SK-N-SH (cell line): ENCODE measurements around the gene SPATA25. TPM values are rescaled to one million over a fixed set of nuclear protein-coding genes. Genes with fewer than 3 reads are reported as not detected.
A peak's percentile ranks its signal among the peaks of the same experiment; 100 is the strongest.

Experiments
- CTCF ChIA-PET: fragments of 300-600, 350-600 bp; formaldehyde crosslinking; extraction: SDS; loops from one replicate; lab custom pipeline; 2021; lab: Yijun Ruan, JAX
- POLR2A ChIA-PET: fragments of 350-600 bp; sonication (Branson Sonifier 250); formaldehyde crosslinking; extraction: SDS; loops from one replicate; lab custom pipeline; 2020; ENCODE audit warnings: antibody characterized with exemption, inconsistent platforms; lab: Yijun Ruan, JAX
- DNase-seq: peaks from one replicate; pipeline ENCODE4 v3.0.0; 2012
- H2AFZ ChIP-seq: fragments of 200-600 bp; sonication (generic); 2 replicates; pipeline ENCODE4 v1.8.1; 2016; ENCODE audit warnings: antibody characterized with exemption, mild to moderate bottlenecking, low read depth
- H3F3A ChIP-seq: fragments of 200-600 bp; sonication (generic); replicated peaks from 2 replicates; pipeline ENCODE3; 2016; ENCODE audit warnings: antibody characterized with exemption, mild to moderate bottlenecking; ENCODE audit not compliant: insufficient read depth
- H3K27ac ChIP-seq, 2 experiments: fragments of 200-500 bp in 1 of 2; fragments of 200-600 bp in 1 of 2; sonication (Bioruptor generic) in 1 of 2; sonication (generic), shearing (Covaris generic) in 1 of 2; 2 replicates each; pipeline versions ENCODE4 v1.5.1 to v1.6.1; 2014 to 2016; ENCODE audit warnings: low read depth in 2 of 2, inconsistent platforms in 1 of 2, low read length in 1 of 2, mild to moderate bottlenecking in 1 of 2, mixed read lengths in 1 of 2
- H3K27me3 ChIP-seq: fragments of 200-600 bp; sonication (generic), shearing (Covaris generic); 2 replicates; pipeline ENCODE4 v1.6.1; 2016; ENCODE audit warnings: mixed run types; ENCODE audit not compliant: insufficient read depth
- H3K36me3 ChIP-seq, 2 experiments: fragments of 200-500 bp in 1 of 2; fragments of 200-600 bp in 1 of 2; sonication (Bioruptor generic) in 1 of 2; sonication (generic) in 1 of 2; replicated peaks in 1 of 2; 2 replicates each; pipeline versions ENCODE3 to v1.5.1; 2014 to 2016; ENCODE audit warnings: low read length in 1 of 2, mild to moderate bottlenecking in 1 of 2; ENCODE audit not compliant: insufficient read depth in 2 of 2, control insufficient read depth in 1 of 2
- H3K4me1 ChIP-seq, 2 experiments: fragments of 200-500 bp in 1 of 2; fragments of 200-600 bp in 1 of 2; sonication (Bioruptor generic) in 1 of 2; sonication (generic), shearing (Covaris generic) in 1 of 2; 2 replicates each; pipeline versions ENCODE4 v1.5.1 to v1.6.1; 2014 to 2016; ENCODE audit warnings: low read depth in 1 of 2, low read length in 1 of 2, mixed run types in 1 of 2; ENCODE audit not compliant: insufficient read depth in 2 of 2, control insufficient read depth in 1 of 2
- H3K4me2 ChIP-seq: fragments of 200-600 bp; sonication (generic), shearing (Covaris generic); 2 replicates; pipeline ENCODE4 v1.6.1; 2017; ENCODE audit warnings: mixed run types
- H3K4me3 ChIP-seq, 2 experiments: fragments of 200-500 bp in 1 of 2; fragments of 200-600 bp in 1 of 2; sonication (Bioruptor generic) in 1 of 2; sonication (generic), shearing (Covaris generic) in 1 of 2; 2 replicates each; pipeline versions ENCODE4 v1.5.1 to v1.8.1; 2014 to 2016; ENCODE audit warnings: low read depth in 2 of 2, inconsistent platforms in 1 of 2, low read length in 1 of 2, mild to moderate bottlenecking in 1 of 2, mixed read lengths in 1 of 2, moderate library complexity in 1 of 2
- H3K79me2 ChIP-seq: fragments of 200-600 bp; sonication (generic); 2 replicates; pipeline ENCODE4 v1.8.1; 2017; ENCODE audit warnings: mild to moderate bottlenecking; ENCODE audit not compliant: insufficient read depth
- H3K9ac ChIP-seq: fragments of 200-600 bp; sonication (generic); 2 replicates; pipeline ENCODE4 v1.6.1; 2017; ENCODE audit warnings: mixed run types
- H3K9me2 ChIP-seq: fragments of 200-600 bp; sonication (generic); 2 replicates; pipeline ENCODE4 v1.6.1; 2017; ENCODE audit warnings: mixed run types
- H3K9me3 ChIP-seq: fragments of 200-600 bp; sonication (generic); 2 replicates; pipeline ENCODE4 v1.6.1; 2017; ENCODE audit warnings: mixed run types, mild to moderate bottlenecking, moderate library complexity
- H4K20me1 ChIP-seq: fragments of 200-600 bp; sonication (generic); 2 replicates; pipeline ENCODE4 v1.6.1; 2017; ENCODE audit warnings: mild to moderate bottlenecking, mixed run types; ENCODE audit not compliant: insufficient read depth
- CHD2 ChIP-seq: fragments of 150-350 bp; IDR thresholded peaks from 2 replicates; pipeline ENCODE4 v1.6.1; 2018; ENCODE audit warnings: low read length; ENCODE audit not compliant: partially characterized antibody
- EP300 ChIP-seq, 2 experiments: IDR thresholded peaks; 2 replicates each; pipeline versions ENCODE4 v1.4.0 to v1.6.1; 2012; ENCODE audit warnings: borderline replicate concordance in 1 of 2, low read depth in 1 of 2, low read length in 1 of 2
- EZH2phosphoT487 ChIP-seq: fragments of 200-600 bp; sonication (generic); IDR thresholded peaks from 2 replicates; pipeline ENCODE4 v1.6.1; 2017; ENCODE audit warnings: low read depth, mixed run types, mild to moderate bottlenecking, antibody characterized with exemption, moderate library complexity, borderline replicate concordance
- FOSL2 ChIP-seq: IDR thresholded peaks from 2 replicates; pipeline ENCODE4 v1.4.0; 2012; ENCODE audit warnings: low read depth, mild to moderate bottlenecking, moderate library complexity, borderline replicate concordance
- GABPA ChIP-seq: IDR thresholded peaks from 2 replicates; pipeline ENCODE4 v1.4.0; 2012; ENCODE audit warnings: low read depth, mild to moderate bottlenecking
- JUND ChIP-seq: IDR thresholded peaks from 2 replicates; pipeline ENCODE4 v1.4.0; 2012
- MEF2A ChIP-seq: IDR thresholded peaks from 2 replicates; pipeline ENCODE4 v1.4.0; 2012; ENCODE audit warnings: low read depth, borderline replicate concordance
- MXI1 ChIP-seq: IDR thresholded peaks from 2 replicates; pipeline ENCODE4 v1.6.1; 2012; ENCODE audit warnings: mild to moderate bottlenecking, low read depth, low read length, improper control_type of control experiment
- POLR2AphosphoS5 ChIP-seq: IDR thresholded peaks from 2 replicates; pipeline ENCODE4 v1.6.1; 2012; ENCODE audit warnings: low read depth, low read length
- RCOR1 ChIP-seq: fragments of 150-350 bp; IDR thresholded peaks from 2 replicates; pipeline ENCODE4 v1.6.1; 2017; ENCODE audit warnings: antibody characterized with exemption, low read length
- RFX5 ChIP-seq: IDR thresholded peaks from 2 replicates; pipeline ENCODE4 v1.6.1; 2012; ENCODE audit warnings: mild to moderate bottlenecking, improper control_type of control experiment, low read length
- TAF1 ChIP-seq: IDR thresholded peaks from 2 replicates; pipeline ENCODE4 v1.6.1; 2012; ENCODE audit warnings: low read depth, mild to moderate bottlenecking, low read length, moderate library complexity, borderline replicate concordance
- TEAD4 ChIP-seq: IDR thresholded peaks from 2 replicates; pipeline ENCODE4 v1.4.0; 2012; ENCODE audit warnings: mild to moderate bottlenecking, borderline replicate concordance; ENCODE audit not compliant: insufficient read depth
- YY1 ChIP-seq: IDR thresholded peaks from 2 replicates; pipeline ENCODE4 v1.4.0; 2012; ENCODE audit warnings: low read depth, mild to moderate bottlenecking
- WGBS: methylation state at CpG from one replicate; pipeline ENCODE4 v1.1.6; 2017; ENCODE audit warnings: low lambda C conversion rate; 5-methylcytosine and 5-hydroxymethylcytosine counted together
- polyA plus RNA-seq, 3 experiments: library from polyadenylated mRNA; depleted of rRNA; stranded (reverse); fragments of >200 nt; gene quantifications; 2 replicates each; pipeline ENCODE4 v1.2.3, GENCODE V29; 2012
- TF ChIP-seq, protein P1 (sequence below): fragments of 150-350 bp; IDR thresholded peaks from 2 replicates; pipeline ENCODE4 v1.6.1; 2017; ENCODE audit warnings: antibody characterized with exemption, low read length, low read depth, borderline replicate concordance
- TF ChIP-seq, protein P2 (sequence below): IDR thresholded peaks from 2 replicates; pipeline ENCODE4 v1.6.1; 2012; ENCODE audit warnings: mild to moderate bottlenecking, low read depth, low read length, moderate library complexity
- TF ChIP-seq, protein P3 (sequence below): IDR thresholded peaks from 2 replicates; pipeline ENCODE4 v1.4.0; 2012; ENCODE audit warnings: low read depth, borderline replicate concordance

The SPATA25 gene
- polyA plus RNA-seq, 1 of the 3 experiments (the other 2 are of a cell fraction): 1.3 TPM

DNA sequence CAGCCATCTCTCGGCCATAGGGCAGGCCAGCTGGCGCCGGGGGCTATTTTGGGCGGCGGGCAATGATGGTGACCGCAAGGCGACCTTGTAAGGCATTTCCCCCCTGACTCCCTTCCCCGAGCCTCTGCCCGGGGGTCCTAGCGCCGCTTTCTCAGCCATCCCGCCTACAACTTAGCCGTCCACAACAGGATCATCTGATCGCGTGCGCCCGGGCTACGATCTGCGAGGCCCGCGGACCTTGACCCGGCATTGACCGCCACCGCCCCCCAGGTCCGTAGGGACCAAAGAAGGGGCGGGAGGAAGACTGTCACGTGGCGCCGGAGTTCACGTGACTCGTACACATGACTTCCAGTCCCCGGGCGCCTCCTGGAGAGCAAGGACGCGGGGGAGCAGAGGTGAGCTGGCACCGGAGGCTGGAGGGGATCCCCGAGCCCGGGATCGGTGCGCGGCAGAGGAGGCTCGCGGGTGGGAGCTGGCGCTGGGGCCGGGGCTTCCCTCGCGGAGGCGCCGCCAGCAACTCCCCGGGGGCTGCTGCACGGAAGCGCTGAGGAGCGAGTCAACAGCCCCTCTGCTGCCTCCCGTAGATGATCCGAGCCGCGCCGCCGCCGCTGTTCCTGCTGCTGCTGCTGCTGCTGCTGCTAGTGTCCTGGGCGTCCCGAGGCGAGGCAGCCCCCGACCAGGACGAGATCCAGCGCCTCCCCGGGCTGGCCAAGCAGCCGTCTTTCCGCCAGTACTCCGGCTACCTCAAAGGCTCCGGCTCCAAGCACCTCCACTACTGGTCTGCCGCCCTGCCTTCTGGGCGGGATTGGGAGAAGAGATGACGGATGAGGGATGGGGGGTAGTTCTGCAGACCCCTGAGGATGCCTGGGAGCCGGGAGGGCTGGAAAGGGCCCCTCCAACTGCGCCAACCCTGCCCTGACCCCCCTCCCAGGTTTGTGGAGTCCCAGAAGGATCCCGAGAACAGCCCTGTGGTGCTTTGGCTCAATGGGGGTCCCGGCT is 3.9 kb upstream of the SPATA25 start, which contains the start of the genes CTSA and NEURL2 (continued):
- TF ChIP-seq, protein P1, sequence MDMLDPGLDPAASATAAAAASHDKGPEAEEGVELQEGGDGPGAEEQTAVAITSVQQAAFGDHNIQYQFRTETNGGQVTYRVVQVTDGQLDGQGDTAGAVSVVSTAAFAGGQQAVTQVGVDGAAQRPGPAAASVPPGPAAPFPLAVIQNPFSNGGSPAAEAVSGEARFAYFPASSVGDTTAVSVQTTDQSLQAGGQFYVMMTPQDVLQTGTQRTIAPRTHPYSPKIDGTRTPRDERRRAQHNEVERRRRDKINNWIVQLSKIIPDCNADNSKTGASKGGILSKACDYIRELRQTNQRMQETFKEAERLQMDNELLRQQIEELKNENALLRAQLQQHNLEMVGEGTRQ: peak; percentile 98
- TF ChIP-seq RCOR1 (peak; percentile 61; the same call in 1 of the 2 replicates), TEAD4 (no peak), MEF2A (0 out of 2 replicates have a peak, but pooled peaks have one; percentile 9)

DNA sequence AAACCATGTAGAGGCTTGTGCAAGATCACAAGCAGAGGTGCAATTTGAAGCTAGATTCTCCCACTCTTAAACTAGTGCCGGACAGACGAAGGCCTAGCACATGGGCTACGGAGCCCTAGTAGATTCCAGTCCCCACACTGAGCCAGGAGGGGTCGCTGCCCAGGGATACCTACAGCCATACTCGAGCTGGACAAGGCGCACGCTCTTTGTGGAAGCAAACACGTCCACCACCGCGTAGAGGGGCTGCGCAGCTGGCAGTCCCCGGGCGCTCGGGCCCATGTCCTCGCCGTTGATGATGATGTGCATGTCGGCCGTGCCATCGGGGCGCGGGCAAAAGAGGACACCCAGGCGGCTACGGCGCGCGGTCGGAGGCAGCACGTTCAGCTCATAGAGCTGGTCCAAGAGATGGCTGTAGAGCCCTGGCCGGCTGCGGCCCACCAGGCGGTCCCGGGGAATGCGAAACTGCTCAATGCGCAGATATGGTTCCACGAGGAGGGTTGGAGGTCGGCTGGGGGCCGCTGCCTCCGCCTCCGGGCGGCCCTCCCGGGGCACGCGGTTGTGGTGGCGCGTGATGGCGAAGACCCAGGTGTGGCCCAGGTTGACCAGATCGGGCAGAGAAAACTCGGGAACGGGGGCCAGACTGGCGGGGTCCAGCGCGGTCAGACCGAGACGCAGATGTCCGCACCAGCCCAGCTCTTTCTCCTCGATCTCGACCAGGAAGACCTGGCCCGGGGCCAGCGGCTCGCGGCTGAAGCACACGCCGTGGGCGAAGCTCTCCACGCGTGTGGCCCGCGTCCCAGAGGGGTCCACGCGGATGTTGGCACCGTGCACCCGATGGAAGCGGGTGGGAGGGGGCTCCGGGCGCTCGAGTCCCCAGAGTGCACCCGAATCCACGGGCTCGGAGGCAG is 2.9 kb upstream of the SPATA25 start:
- Histone ChIP-seq H4K20me1 (no peaks in the 10 kb centered on the region), H3K9ac (peak overlapping the region; percentile 82), H3K27me3 (no peaks in the 10 kb centered on the region), H3K4me1 (peaks cover 0 to 9% of the 10 kb centered on the region in 2 experiments; a peak in 2 of 4 replicates), H3K79me2 (peaks cover 19% of the 10 kb centered on the region; the same call in 1 of the 2 replicates), H3K27ac (peak overlapping the region; percentile 58 to 89), H3K36me3 (peaks cover 5 to 23% of the 10 kb centered on the region in 2 experiments), H3F3A (peaks cover 5% of the 10 kb centered on the region), H3K4me3 (peak overlapping the region; percentile 78 to 90), H2AFZ (peak overlapping the region; percentile 72), H3K4me2 (peak overlapping the region; percentile 94), H3K9me3 (no peaks in the 10 kb centered on the region), H3K9me2 (no peaks in the 10 kb centered on the region)
- POLR2A ChIA-PET: interaction anchor here (0.7 to 2.8 kb wide), 11 partner anchors 9 to 81 kb away, joined by 3 to 26 read pairs (median 5); partner anchors contain the start of genes ACOT8, PCIF1, PLTP and SNX21
- DNase-seq: peak; percentile 91
- CTCF ChIA-PET: interaction anchor here (0.7 to 4.5 kb wide), 33 partner anchors 7 to 97 kb away, joined by 3 to 41 read pairs (median 6); partner anchors contain the start of genes ACOT8, PCIF1, PLTP and ZSWIM1
- 40% methylated on average over 9 of the region's 79 CpGs for WGBS
- no peak for TF ChIP-seq EZH2phosphoT487
- no peak for TF ChIP-seq CHD2
- no peak for TF ChIP-seq GABPA
- no peak for TF ChIP-seq YY1
- peak; percentile 44; the same call in 1 of the 2 replicates for TF ChIP-seq RCOR1
- no peak for TF ChIP-seq POLR2AphosphoS5
- TF ChIP-seq EP300 (IDR thresholded peaks at IDR 0.05; ENCODE audit: borderline replicate concordance in 1 of 2, low read depth in 1 of 2, low read length in 1 of 2): no peak
- TF ChIP-seq, protein P1: no peak
- TF ChIP-seq MXI1: peak; percentile 94
- TF ChIP-seq, protein P2, sequence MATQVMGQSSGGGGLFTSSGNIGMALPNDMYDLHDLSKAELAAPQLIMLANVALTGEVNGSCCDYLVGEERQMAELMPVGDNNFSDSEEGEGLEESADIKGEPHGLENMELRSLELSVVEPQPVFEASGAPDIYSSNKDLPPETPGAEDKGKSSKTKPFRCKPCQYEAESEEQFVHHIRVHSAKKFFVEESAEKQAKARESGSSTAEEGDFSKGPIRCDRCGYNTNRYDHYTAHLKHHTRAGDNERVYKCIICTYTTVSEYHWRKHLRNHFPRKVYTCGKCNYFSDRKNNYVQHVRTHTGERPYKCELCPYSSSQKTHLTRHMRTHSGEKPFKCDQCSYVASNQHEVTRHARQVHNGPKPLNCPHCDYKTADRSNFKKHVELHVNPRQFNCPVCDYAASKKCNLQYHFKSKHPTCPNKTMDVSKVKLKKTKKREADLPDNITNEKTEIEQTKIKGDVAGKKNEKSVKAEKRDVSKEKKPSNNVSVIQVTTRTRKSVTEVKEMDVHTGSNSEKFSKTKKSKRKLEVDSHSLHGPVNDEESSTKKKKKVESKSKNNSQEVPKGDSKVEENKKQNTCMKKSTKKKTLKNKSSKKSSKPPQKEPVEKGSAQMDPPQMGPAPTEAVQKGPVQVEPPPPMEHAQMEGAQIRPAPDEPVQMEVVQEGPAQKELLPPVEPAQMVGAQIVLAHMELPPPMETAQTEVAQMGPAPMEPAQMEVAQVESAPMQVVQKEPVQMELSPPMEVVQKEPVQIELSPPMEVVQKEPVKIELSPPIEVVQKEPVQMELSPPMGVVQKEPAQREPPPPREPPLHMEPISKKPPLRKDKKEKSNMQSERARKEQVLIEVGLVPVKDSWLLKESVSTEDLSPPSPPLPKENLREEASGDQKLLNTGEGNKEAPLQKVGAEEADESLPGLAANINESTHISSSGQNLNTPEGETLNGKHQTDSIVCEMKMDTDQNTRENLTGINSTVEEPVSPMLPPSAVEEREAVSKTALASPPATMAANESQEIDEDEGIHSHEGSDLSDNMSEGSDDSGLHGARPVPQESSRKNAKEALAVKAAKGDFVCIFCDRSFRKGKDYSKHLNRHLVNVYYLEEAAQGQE: no peak
- TF ChIP-seq TEAD4: no peak
- no peak for TF ChIP-seq MEF2A
- TF ChIP-seq TAF1: no peak
- TF ChIP-seq, protein P3, sequence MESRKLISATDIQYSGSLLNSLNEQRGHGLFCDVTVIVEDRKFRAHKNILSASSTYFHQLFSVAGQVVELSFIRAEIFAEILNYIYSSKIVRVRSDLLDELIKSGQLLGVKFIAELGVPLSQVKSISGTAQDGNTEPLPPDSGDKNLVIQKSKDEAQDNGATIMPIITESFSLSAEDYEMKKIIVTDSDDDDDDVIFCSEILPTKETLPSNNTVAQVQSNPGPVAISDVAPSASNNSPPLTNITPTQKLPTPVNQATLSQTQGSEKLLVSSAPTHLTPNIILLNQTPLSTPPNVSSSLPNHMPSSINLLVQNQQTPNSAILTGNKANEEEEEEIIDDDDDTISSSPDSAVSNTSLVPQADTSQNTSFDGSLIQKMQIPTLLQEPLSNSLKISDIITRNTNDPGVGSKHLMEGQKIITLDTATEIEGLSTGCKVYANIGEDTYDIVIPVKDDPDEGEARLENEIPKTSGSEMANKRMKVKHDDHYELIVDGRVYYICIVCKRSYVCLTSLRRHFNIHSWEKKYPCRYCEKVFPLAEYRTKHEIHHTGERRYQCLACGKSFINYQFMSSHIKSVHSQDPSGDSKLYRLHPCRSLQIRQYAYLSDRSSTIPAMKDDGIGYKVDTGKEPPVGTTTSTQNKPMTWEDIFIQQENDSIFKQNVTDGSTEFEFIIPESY: no peak
- TF ChIP-seq RFX5: no peak
- TF ChIP-seq JUND: no peak
- no peak for TF ChIP-seq FOSL2
